Right lung (tissue), 10 donors: Measurements from ENCODE around the gene IL36A. TPM values are rescaled to one million over a fixed set of nuclear protein-coding genes. Genes with fewer than 3 reads are reported as not detected.

ENCODE experiments used
- DNase-seq, 2 donors: peaks; one replicate each; pipeline ENCODE4 v3.0.0-alpha.2; 2013
- long read RNA-seq, 8 donors: transcript quantifications; one replicate each; lab custom pipeline, GENCODE V29; 2026
- polyA plus RNA-seq, 5 donors: library from polyadenylated mRNA; unstranded; fragments of 120-200 nt; gene quantifications; one replicate each; pipeline versions ENCODE4 v1.2.1 to v1.2.3, GENCODE V29; 2013; ENCODE audit warnings: inconsistent platforms in 1 of 5, low replicate concordance in 1 of 5; ENCODE audit not compliant: insufficient read length in 5 of 5, insufficient read depth in 1 of 5

The IL36A gene
- not detected for polyA plus RNA-seq
- long read RNA-seq, donor 1 = 0 reads
- long read RNA-seq, donor 2 = 0 reads
- long read RNA-seq, donor 3 = 0 reads
- long read RNA-seq, donor 4 = 0 reads
- long read RNA-seq, donor 5 = 0 reads
- long read RNA-seq, donor 6 = 0 reads
- long read RNA-seq, donor 7 = 0 reads
- long read RNA-seq, donor 8 = 0 reads

GRCh38 chr2:113005030-113005509, at the start of gene IL36A:
IL36A (plus strand) TSS chr2:113005459; CDS start chr2:113005872, 413 bp downstream.
- DNase-seq = no peak

- DNase-seq = no peak
Observed at GRCh38 chr2:112957511-112957910, 47.7 kb upstream of the IL36A start.

GRCh38 chr2:112958428-112959108, 46.7 kb upstream of the IL36A start:
- DNase-seq = peak; percentile 37 to 51

GRCh38 chr2:112959109-112959812, 46.0 kb upstream of the IL36A start:
- DNase-seq = no peak

- no peak for DNase-seq
Observed at GRCh38 chr2:112960230-112960825, 44.9 kb upstream of the IL36A start.

- no peak for DNase-seq
Observed at GRCh38 chr2:112962308-112963175, 42.7 kb upstream of the IL36A start.

GRCh38 chr2:112967023-112967422, 38.2 kb upstream of the IL36A start:
- no peak for DNase-seq

- no peak for DNase-seq
Observed at GRCh38 chr2:112972423-112973086, 32.7 kb upstream of the IL36A start.

- no peak for DNase-seq
Observed at GRCh38 chr2:112973156-112973555, 32.1 kb upstream of the IL36A start.

GRCh38 chr2:112977559-112978056, 27.7 kb upstream of the IL36A start, which contains the start of gene IL36G:
IL36G (plus strand) TSS chr2:112978006; CDS start chr2:112978639, 633 bp downstream.
- DNase-seq = no peak

- DNase-seq = no peak
Observed at GRCh38 chr2:112979731-112980130, 25.5 kb upstream of the IL36A start.

GRCh38 chr2:112980537-112980936, 24.7 kb upstream of the IL36A start:
- no peak for DNase-seq

- DNase-seq = no peak
Observed at GRCh38 chr2:112985090-112985489, 20.2 kb upstream of the IL36A start.

GRCh38 chr2:112989611-112990010, 15.6 kb upstream of the IL36A start:
- no peak for DNase-seq

GRCh38 chr2:112993831-112994230, 11.4 kb upstream of the IL36A start:
- no peak for DNase-seq

- no peak for DNase-seq
Observed at GRCh38 chr2:112994648-112995047, 10.6 kb upstream of the IL36A start.

GRCh38 chr2:112995346-112995920, 9.8 kb upstream of the IL36A start:
- DNase-seq = no peak

GRCh38 chr2:112996635-112997034, 8.6 kb upstream of the IL36A start:
- no peak for DNase-seq

GRCh38 chr2:112997151-112997550, 8.1 kb upstream of the IL36A start:
- DNase-seq = no peak

GRCh38 chr2:113000436-113000835, 4.8 kb upstream of the IL36A start:
- DNase-seq = no peak
